ENCODE results near the gene PLCH1.

DNA sequence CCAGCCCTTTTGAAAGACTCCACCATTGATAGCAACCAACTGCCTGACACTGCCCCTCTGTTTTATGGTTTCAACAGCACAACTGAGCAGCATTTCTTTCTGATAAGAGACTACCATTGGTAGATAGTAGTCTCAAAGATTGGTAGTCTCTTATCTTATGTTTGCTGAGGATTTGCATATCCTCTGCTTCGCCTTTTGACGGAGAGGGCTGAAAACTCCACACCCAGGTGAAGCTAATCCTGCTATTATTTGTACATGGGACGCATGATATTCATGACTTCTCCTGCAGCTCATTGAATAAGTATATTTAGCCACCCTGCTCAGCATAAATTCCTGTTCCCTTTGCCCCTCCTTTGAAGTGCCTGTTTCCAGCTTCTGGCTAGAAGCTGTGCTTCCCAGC is 332.0 kb downstream of the PLCH1 start:
- no peak for TF ChIP-seq BHLHE40 (IDR thresholded peaks at IDR 0.05; ENCODE audit: borderline replicate concordance)
- TF ChIP-seq, protein P1, sequence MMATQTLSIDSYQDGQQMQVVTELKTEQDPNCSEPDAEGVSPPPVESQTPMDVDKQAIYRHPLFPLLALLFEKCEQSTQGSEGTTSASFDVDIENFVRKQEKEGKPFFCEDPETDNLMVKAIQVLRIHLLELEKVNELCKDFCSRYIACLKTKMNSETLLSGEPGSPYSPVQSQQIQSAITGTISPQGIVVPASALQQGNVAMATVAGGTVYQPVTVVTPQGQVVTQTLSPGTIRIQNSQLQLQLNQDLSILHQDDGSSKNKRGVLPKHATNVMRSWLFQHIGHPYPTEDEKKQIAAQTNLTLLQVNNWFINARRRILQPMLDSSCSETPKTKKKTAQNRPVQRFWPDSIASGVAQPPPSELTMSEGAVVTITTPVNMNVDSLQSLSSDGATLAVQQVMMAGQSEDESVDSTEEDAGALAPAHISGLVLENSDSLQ (IDR thresholded peaks at IDR 0.05): no peak
- TF ChIP-seq SUZ12 (IDR thresholded peaks at IDR 0.05): no peak
- TF ChIP-seq LEF1 (IDR thresholded peaks at IDR 0.05; ENCODE audit: borderline replicate concordance): no peak
- TF ChIP-seq FOXM1 (IDR thresholded peaks at IDR 0.05; ENCODE audit: borderline replicate concordance): no peak
- no peak for TF ChIP-seq FOXA1 (IDR thresholded peaks at IDR 0.05)
- no peak for TF ChIP-seq HDGF (IDR thresholded peaks at IDR 0.05; ENCODE audit: borderline replicate concordance)
- TF ChIP-seq NFRKB (IDR thresholded peaks at IDR 0.05): no peak
- no peak for TF ChIP-seq FOXK2 (IDR thresholded peaks at IDR 0.05)
- TF ChIP-seq CTBP1 (IDR thresholded peaks at IDR 0.05; ENCODE audit: borderline replicate concordance): no peak
- TF ChIP-seq ZNF384 (IDR thresholded peaks at IDR 0.05): no peak
- no peak for TF ChIP-seq TARDBP (IDR thresholded peaks at IDR 0.05)
- no peak for TF ChIP-seq SP1 (IDR thresholded peaks at IDR 0.05)
- TF ChIP-seq L3MBTL2 (conservative IDR thresholded peaks at IDR 0.05): no peak
